RPMI8226 (cell line): ENCODE measurements around the gene LRRN3.

ENCODE experiments used
- DNase-seq: peaks from one replicate; pipeline ENCODE4 v3.0.0-alpha.2; 2015

Gene LRRN3

GRCh38 chr7:111108000-111108399 is 17.1 kb downstream of the LRRN3 start:
- DNase-seq, result no peak

GRCh38 chr7:111108496-111108895 is 17.6 kb downstream of the LRRN3 start:
- DNase-seq, result no peak

- DNase-seq, result no peak
These were observed 21.5 kb downstream of the LRRN3 start for GRCh38 chr7:111112439-111112838.

GRCh38 chr7:111113263-111114017 is 22.5 kb downstream of the LRRN3 start:
- no peak for DNase-seq

GRCh38 chr7:111115966-111116365 is 25.0 kb downstream of the LRRN3 start:
- no peak for DNase-seq

GRCh38 chr7:111126987-111127386 is 36.1 kb downstream of the LRRN3 start:
- no peak for DNase-seq

- DNase-seq, result no peak
These were observed 38.5 kb downstream of the LRRN3 start for GRCh38 chr7:111129435-111129834.

- DNase-seq, result no peak
These were observed 41.9 kb downstream of the LRRN3 start for GRCh38 chr7:111132833-111133232.

GRCh38 chr7:111137296-111138192 is 46.6 kb downstream of the LRRN3 start:
- no peak for DNase-seq

- peak; percentile 38 for DNase-seq
These were observed 47.3 kb downstream of the LRRN3 start for GRCh38 chr7:111138193-111138569.

GRCh38 chr7:111138586-111138985 is 47.7 kb downstream of the LRRN3 start:
- no peak for DNase-seq

GRCh38 chr7:111140091-111140865 is 49.4 kb downstream of the LRRN3 start:
- no peak for DNase-seq

- no peak for DNase-seq
These were observed 54.5 kb downstream of the LRRN3 start for GRCh38 chr7:111145472-111145871.

- DNase-seq, result no peak
These were observed 55.2 kb downstream of the LRRN3 start for GRCh38 chr7:111146136-111146535.

- no peak for DNase-seq
These were observed 57.0 kb downstream of the LRRN3 start for GRCh38 chr7:111147708-111148533.

- no peak for DNase-seq
These were observed 59.8 kb downstream of the LRRN3 start for GRCh38 chr7:111150709-111151108.

- no peak for DNase-seq
These were observed 68.5 kb downstream of the LRRN3 start for GRCh38 chr7:111159426-111159825.

GRCh38 chr7:111160297-111160696 is 69.4 kb downstream of the LRRN3 start:
- DNase-seq, result no peak

- DNase-seq, result no peak
These were observed 71.8 kb downstream of the LRRN3 start for GRCh38 chr7:111162692-111163091.

GRCh38 chr7:111164442-111164841 is 73.5 kb downstream of the LRRN3 start:
- no peak for DNase-seq

GRCh38 chr7:111168182-111168581 is 77.3 kb downstream of the LRRN3 start:
- no peak for DNase-seq

- no peak for DNase-seq
These were observed 81.8 kb downstream of the LRRN3 start for GRCh38 chr7:111172564-111173257.
